ENCODE results near the gene USP32. TPM values are rescaled to one million over a fixed set of nuclear protein-coding genes. Genes with fewer than 3 reads are reported as not detected.

USP32 gene
- total and polyA plus RNA-seq, 2 of the 8 experiments (the other 6 are each of a cell fraction or from before 2014, with no cell fraction given): 29.6 to 112 TPM

- TF ChIP-seq KDM5A (IDR thresholded peaks at IDR 0.05; ENCODE audit: low read length): no peak
- TF ChIP-seq CHD7 (IDR thresholded peaks at IDR 0.05; ENCODE audit: insufficient replicate concordance, low read length): no peak
- TF ChIP-seq SIN3A (conservative IDR thresholded peaks at IDR 0.05 in 1 of 2, IDR thresholded peaks at IDR 0.05 in 1 of 2; ENCODE audit: low read depth in 1 of 2, low read length in 2 of 2): no peak
- no peak for TF ChIP-seq EP300 (IDR thresholded peaks at IDR 0.05; ENCODE audit: borderline replicate concordance in 1 of 2, low read depth in 2 of 2, low read length in 2 of 2)
- no peak for TF ChIP-seq BACH1 (IDR thresholded peaks at IDR 0.05; ENCODE audit: low read length)
- TF ChIP-seq JUN (IDR thresholded peaks at IDR 0.05; ENCODE audit: low read depth, low read length): no peak
Measured at GRCh38 chr17:60321336-60322055, 70.4 kb downstream of the USP32 start (continued).
